GM19193 (cell line): ENCODE measurements around the gene IFI16.

Experiments
- POLR2A ChIP-seq: IDR thresholded peaks from 4 replicates; pipeline ENCODE4 v1.6.1; 2011; ENCODE audit not compliant: insufficient read depth, insufficient read length; ENCODE audit errors: extremely low read depth

The IFI16 gene

DNA sequence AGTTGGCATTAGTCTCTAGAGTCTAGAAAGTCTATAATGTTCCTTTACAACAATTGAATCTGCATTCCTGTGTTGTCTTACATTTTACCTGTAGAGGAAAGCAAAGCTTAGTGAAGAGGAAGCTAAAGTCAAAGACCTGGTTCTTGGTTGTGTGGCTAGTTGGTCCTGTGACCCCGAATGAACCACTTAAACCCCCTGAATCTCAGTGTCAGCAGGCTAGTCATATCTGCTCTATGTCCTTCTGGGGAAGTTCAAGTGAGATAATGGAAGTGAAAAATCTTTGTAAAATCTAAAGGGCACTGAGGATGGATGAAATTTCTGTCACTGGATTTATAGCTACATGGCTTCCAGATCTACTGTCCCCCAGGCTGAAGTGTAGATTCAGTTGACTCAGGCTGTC is 90.9 kb downstream of the IFI16 start:
- no peak for TF ChIP-seq POLR2A
